HepG2 (cell line): Measurements from ENCODE around the gene IGFALS. TPM values are rescaled to one million over a fixed set of nuclear protein-coding genes. Genes with fewer than 3 reads are reported as not detected.

ENCODE experiments used
- AKNA ChIP-seq: sonication (generic); formaldehyde crosslinking; IDR thresholded peaks from 2 replicates; pipeline ENCODE4 v1.4.0; 2020; ENCODE audit warnings: missing genetic modification reagents, borderline replicate concordance
- ATF7 ChIP-seq, 2 experiments: fragments of 450-650 bp in 1 of 2; sonication (generic) in 1 of 2; formaldehyde crosslinking in 1 of 2; IDR thresholded peaks; 2 replicates each; pipeline versions ENCODE4 v1.4.0 to v1.6.1; 2016 to 2020; ENCODE audit warnings: antibody characterized with exemption in 1 of 2, mild to moderate bottlenecking in 1 of 2, missing genetic modification reagents in 1 of 2
- CSRNP1 ChIP-seq: sonication (generic); formaldehyde crosslinking; IDR thresholded peaks from 2 replicates; pipeline ENCODE4 v1.8.1; 2023; ENCODE audit warnings: mild to moderate bottlenecking, missing genetic modification reagents
- HOMEZ ChIP-seq: IDR thresholded peaks from 2 replicates; pipeline ENCODE4 v1.6.1; 2016; ENCODE audit warnings: low read depth
- MEIS1 ChIP-seq: sonication (generic); formaldehyde crosslinking; IDR thresholded peaks from 2 replicates; pipeline ENCODE4 v1.9.0; 2021; ENCODE audit warnings: mild to moderate bottlenecking, missing genetic modification reagents, moderate library complexity, borderline replicate concordance
- NPAS2 ChIP-seq: sonication (generic); formaldehyde crosslinking; IDR thresholded peaks from 2 replicates; pipeline ENCODE4 v1.8.0; 2022; ENCODE audit warnings: mild to moderate bottlenecking, missing genetic modification reagents, borderline replicate concordance
- PRDM15 ChIP-seq: sonication (generic); formaldehyde crosslinking; IDR thresholded peaks from 2 replicates; pipeline ENCODE4 v1.4.0; 2020; ENCODE audit warnings: missing genetic modification reagents
- XRCC5 ChIP-seq: fragments of 200-400 bp; formaldehyde crosslinking; optimal IDR thresholded peaks from 2 replicates; pipeline ENCODE3; 2017; ENCODE audit warnings: mild to moderate bottlenecking, low read length
- ZBTB38 ChIP-seq: sonication (generic); formaldehyde crosslinking; IDR thresholded peaks from 2 replicates; pipeline ENCODE4 v1.5.1; 2020; ENCODE audit warnings: mild to moderate bottlenecking, missing genetic modification reagents
- ZNF383 ChIP-seq: sonication (generic); formaldehyde crosslinking; IDR thresholded peaks from 2 replicates; pipeline ENCODE4 v1.4.0; 2020; ENCODE audit warnings: missing genetic modification reagents, mild to moderate bottlenecking, borderline replicate concordance
- ZNF639 ChIP-seq: conservative IDR thresholded peaks from 2 replicates; pipeline ENCODE4 v1.6.1; 2018; ENCODE audit warnings: missing genetic modification reagents
- ZNF766 ChIP-seq: sonication (generic); formaldehyde crosslinking; IDR thresholded peaks from 2 replicates; pipeline ENCODE4 v1.5.0; 2020; ENCODE audit warnings: missing genetic modification reagents, borderline replicate concordance
- ZNF781 ChIP-seq: sonication (generic); formaldehyde crosslinking; IDR thresholded peaks from 2 replicates; pipeline ENCODE4 v1.5.1; 2020; ENCODE audit warnings: borderline replicate concordance, mild to moderate bottlenecking, missing genetic modification reagents; ENCODE audit errors: not compliant biosample characterization
- ZSCAN25 ChIP-seq: sonication (generic); formaldehyde crosslinking; IDR thresholded peaks from 2 replicates; pipeline ENCODE4 v1.8.0; 2022; ENCODE audit warnings: mild to moderate bottlenecking, missing genetic modification reagents
- polyA plus RNA-seq, 8 experiments: library from polyadenylated mRNA; depleted of rRNA in 3 of 8; stranded (reverse) in 7 of 8; unstranded in 1 of 8; fragments of >200 nt; fragmentation: Illumina TruSeq in 4 of 8; extraction: Trizol in 4 of 8; gene quantifications; 2 replicates each; pipeline versions ENCODE4 v1.2.1 to v1.2.3, GENCODE V29; 2011 to 2016; ENCODE audit warnings: low read depth in 4 of 8, missing spikeins in 1 of 8, mixed read lengths in 1 of 8; ENCODE audit not compliant: insufficient read depth in 1 of 8
- total RNA-seq, 5 experiments: library from RNA; depleted of rRNA; stranded (reverse); fragments of >200 nt; fragmentation: Illumina TruSeq; extraction: Trizol; gene quantifications; 2 replicates each; pipeline ENCODE4 v1.2.3, GENCODE V29; 2016; ENCODE audit warnings: low read depth in 1 of 5

IGFALS gene
- total and polyA plus RNA-seq, 2 of the 13 experiments (the other 11 are each of a cell fraction or from before 2014, with no cell fraction given) = 0.34 to 2.4 TPM

- TF ChIP-seq CSRNP1 (CRISPR knock-in tag) (no peak), AKNA (CRISPR knock-in tag) (no peak), ZNF383 (CRISPR knock-in tag) (no peak), ZNF781 (CRISPR knock-in tag) (peak; percentile 39), ZBTB38 (CRISPR knock-in tag) (no peak), MEIS1 (peak; percentile 48; the same call in 1 of the 2 replicates), XRCC5 (no peak), ZNF766 (no peak), ZSCAN25 (CRISPR knock-in tag) (0 out of 2 replicates have a peak, but pooled peaks have one; percentile 42), PRDM15 (CRISPR knock-in tag) (no peak), ATF7 (IDR thresholded peaks at IDR 0.05) (no peak), ATF7 (CRISPR knock-in tag; IDR thresholded peaks at IDR 0.05) (no peak), NPAS2 (no peak), HOMEZ (CRISPR knock-in tag) (no peak), ZNF639 (no peak)
These were observed 31.9 kb upstream of the IGFALS start (continued) for GRCh38 chr16:1825381-1825863.
